B cell (primary cell): ENCODE measurements around the gene BRD4. TPM values are rescaled to one million over a fixed set of nuclear protein-coding genes. Genes with fewer than 3 reads are reported as not detected.

Source experiments
- ATAC-seq: fragments of 200-7000 bp; cut with Tn5 transposase; one replicate; pipeline ENCODE4 v1.10.0; 2021; ENCODE audit warnings: low read depth, mild to moderate bottlenecking, moderate number of reproducible peaks, moderate library complexity
- CTCF ChIA-PET: fragments of 350-600 bp; sonication (Branson Sonifier 250); formaldehyde crosslinking; loops from one replicate; lab custom pipeline; 2021; ENCODE audit warnings: antibody characterized with exemption, inconsistent platforms; lab: Charles Lee
- POLR2A ChIA-PET: fragments of 350-600 bp; sonication (Branson Sonifier 250); formaldehyde crosslinking; loops from one replicate; lab custom pipeline; 2021; ENCODE audit warnings: antibody characterized with exemption; lab: Charles Lee
- DNase-seq: peaks from one replicate; pipeline ENCODE4 v3.0.0; 2013
- H2AFZ ChIP-seq: 2 replicates; pipeline ENCODE4 v1.6.1; 2012; ENCODE audit warnings: mild to moderate bottlenecking, low read depth, low read length; ENCODE audit not compliant: insufficient read depth, poor library complexity, severe bottlenecking
- H3K27ac ChIP-seq, 2 donors: 1 replicate in 1 of 2; 2 replicates in 1 of 2; pipeline ENCODE4 v1.5.1; 2012 to 2013; ENCODE audit warnings: low read length in 2 of 2, mild to moderate bottlenecking in 2 of 2, moderate library complexity in 1 of 2
- H3K27me3 ChIP-seq, 4 experiments: fragments of 200-600 bp in 1 of 4; sonication (generic) in 1 of 4; replicated peaks in 1 of 4; 1 replicate in 2 of 4; 2 replicates in 2 of 4; pipeline versions ENCODE4 v1.6.1 to v1.7.0; 2013 to 2016; ENCODE audit warnings: low read length in 3 of 4, mild to moderate bottlenecking in 2 of 4, mixed read lengths in 1 of 4, moderate library complexity in 1 of 4; ENCODE audit not compliant: insufficient read depth in 4 of 4, control insufficient read depth in 3 of 4; ENCODE audit errors: control extremely low read depth in 1 of 4
- H3K36me3 ChIP-seq, 2 experiments: replicated peaks in 1 of 2; 1 replicate in 1 of 2; 2 replicates in 1 of 2; pipeline versions ENCODE4 v1.6.1 to v1.7.1; 2013; ENCODE audit warnings: low read length in 1 of 2; ENCODE audit not compliant: insufficient read depth in 2 of 2, control insufficient read depth in 1 of 2; ENCODE audit errors: control extremely low read depth in 1 of 2, extremely low read depth in 1 of 2
- H3K4me1 ChIP-seq, 2 donors: fragments of 200-600 bp in 1 of 2; sonication (generic) in 1 of 2; 1 replicate in 1 of 2; 2 replicates in 1 of 2; pipeline versions ENCODE4 v1.5.1 to v1.6.1; 2013 to 2017; ENCODE audit warnings: low read length in 2 of 2; ENCODE audit not compliant: control insufficient read depth in 2 of 2, insufficient read depth in 2 of 2
- H3K4me2 ChIP-seq: replicated peaks from 2 replicates; pipeline ENCODE3; 2012; ENCODE audit warnings: mild to moderate bottlenecking, low read depth, low read length; ENCODE audit not compliant: poor library complexity, severe bottlenecking
- H3K4me3 ChIP-seq, 5 experiments: fragments of 200-600 bp in 1 of 5; sonication (generic) in 1 of 5; 1 replicate in 3 of 5; 2 replicates in 2 of 5; pipeline versions ENCODE4 v1.5.1 to v1.7.0; 2011 to 2016; ENCODE audit warnings: low read length in 4 of 5, mild to moderate bottlenecking in 4 of 5, low read depth in 2 of 5, control low read depth in 1 of 5, moderate library complexity in 1 of 5; ENCODE audit not compliant: insufficient read depth in 1 of 5; ENCODE audit errors: control extremely low read depth in 1 of 5, extremely low read depth in 1 of 5
- H3K79me2 ChIP-seq: fragments of 200-600 bp; sonication (generic); one replicate; pipeline ENCODE4 v1.6.0; 2016; ENCODE audit warnings: low read length; ENCODE audit not compliant: control insufficient read depth, insufficient read depth
- H3K9ac ChIP-seq: fragments of 200-600 bp; sonication (generic); 2 replicates; pipeline ENCODE4 v1.6.1; 2017; ENCODE audit warnings: mild to moderate bottlenecking, low read length, moderate library complexity
- H3K9me3 ChIP-seq, 3 donors: one replicate each; pipeline versions ENCODE4 v1.6.1 to v1.7.1; 2013; ENCODE audit warnings: low read length in 2 of 3; ENCODE audit not compliant: control insufficient read depth in 2 of 3, insufficient read depth in 1 of 3; ENCODE audit errors: control extremely low read depth in 1 of 3
- H4K20me1 ChIP-seq: 2 replicates; pipeline ENCODE4 v1.6.0; 2012; ENCODE audit warnings: mild to moderate bottlenecking, low read length; ENCODE audit not compliant: insufficient read depth, control insufficient read depth, poor library complexity, severe bottlenecking
- H3K27ac Mint-ChIP-seq: one replicate; pipeline ENCODE4 v1.8.0; 2021; ENCODE audit warnings: mixed read lengths
- H3K27me3 Mint-ChIP-seq: one replicate; pipeline ENCODE4 v1.8.0; 2021; ENCODE audit warnings: mixed read lengths
- H3K4me1 Mint-ChIP-seq: one replicate; pipeline ENCODE4 v1.8.0; 2021; ENCODE audit warnings: mixed read lengths
- H3K4me3 Mint-ChIP-seq: one replicate; pipeline ENCODE4 v1.8.0; 2021; ENCODE audit warnings: mixed read lengths
- H3K9me3 Mint-ChIP-seq: one replicate; pipeline ENCODE4 v1.8.0; 2022; ENCODE audit warnings: mixed read lengths; ENCODE audit not compliant: insufficient read depth
- CTCF ChIP-seq: fragments of 200-600 bp; IDR thresholded peaks from one replicate; pipeline ENCODE4 v1.8.0; 2022; ENCODE audit warnings: antibody characterized with exemption, mild to moderate bottlenecking
- EZH2 ChIP-seq: IDR thresholded peaks from 2 replicates; pipeline ENCODE4 v1.6.1; 2012; ENCODE audit warnings: borderline replicate concordance, low read depth, mild to moderate bottlenecking, moderate library complexity, low read length; ENCODE audit not compliant: insufficient read depth, poor library complexity, severe bottlenecking
- WGBS: methylation state at CpG from one replicate; pipeline ENCODE4 v1.1.5; 2013; ENCODE audit warnings: missing lambda C conversion rate; ENCODE audit not compliant: insufficient coverage; 5-methylcytosine and 5-hydroxymethylcytosine counted together
- intact Hi-C: fragments of 100-400 bp; cut with micrococcal nuclease; formaldehyde crosslinking; loops from one replicate; pipeline ENCODE4 v1.10.0; 2022
- polyA plus RNA-seq: library from polyadenylated mRNA; depleted of rRNA; stranded (reverse); fragments of >200 nt; gene quantifications from 2 replicates; pipeline ENCODE4 v1.2.3, GENCODE V29; 2012
- total RNA-seq, 2 donors: library from RNA; stranded (reverse); fragments of 120-200 nt in 1 of 2; gene quantifications; 1 replicate in 1 of 2; 2 replicates in 1 of 2; pipeline versions ENCODE4 v1.2.3 to v1.2.4, GENCODE V29; 2013 to 2022

Gene BRD4
- total and polyA plus RNA-seq, 2 donors (not counting 1 experiment from before 2014, with no cell fraction given), result 30.7 to 209 TPM

GRCh38 chr19:15297416-15298224, 34.7 kb downstream of the BRD4 start:
- Mint-ChIP-seq H3K27ac (peak overlapping the region; percentile 73), H3K9me3 (no peaks in the 10 kb centered on the region), H3K4me1 (peaks cover 94% of the 10 kb centered on the region), H3K27me3 (no peaks in the 10 kb centered on the region), H3K4me3 (peak overlapping the region; percentile 75)
- intact Hi-C loops, result no loop called here
- ChIA-PET POLR2A (interaction anchor here (1.5 kb wide), 1 partner anchor 9 kb away, joined by 4 read pairs; no protein-coding TSS in a partner anchor), CTCF (interaction anchor here (0.6 to 1.5 kb wide), 6 partner anchors 9 to 37 kb away, joined by 3 to 7 read pairs (median 4); no protein-coding TSS in a partner anchor)
- peak overlapping the region in 1 of 2 donors; percentile 48 for H3K27ac ChIP-seq
- H3K36me3 ChIP-seq, result peaks cover 0 to 24% of the 10 kb centered on the region in 2 experiments
- WGBS, result 75% methylated on average over 7 of the region's 10 CpGs
- no peaks in the 10 kb centered on the region for H3K27me3 ChIP-seq
- H3K9ac ChIP-seq, result no peak overlapping the region
- ATAC-seq, result no peak
- peaks cover 100% of the 10 kb centered on the region for H3K79me2 ChIP-seq
- peak overlapping the region; percentile 39 for H3K4me2 ChIP-seq
- H3K9me3 ChIP-seq, result no peaks in the 10 kb centered on the region
- H3K4me1 ChIP-seq, result peaks cover 87 to 95% of the 10 kb centered on the region in 2 donors
- TF ChIP-seq EZH2 (no peak), CTCF (no peak)
- H3K4me3 ChIP-seq, result no peak overlapping the region
- H4K20me1 ChIP-seq, result peaks cover 95% of the 10 kb centered on the region
- DNase-seq, result no peak
- H2AFZ ChIP-seq, result no peak overlapping the region
